Liver (tissue), 9 donors: ENCODE measurements around the gene GEMIN5. TPM values are rescaled to one million over a fixed set of nuclear protein-coding genes. Genes with fewer than 3 reads are reported as not detected.
"Not testable (repeated sequence)": the region's sequence is repeated elsewhere in the genome, so short reads cannot be mapped to it uniquely, and the experiment has no call there.

ENCODE experiments used
- DNase-seq: peaks from one replicate; pipeline ENCODE4 v3.0.0-alpha.2; 2017; ENCODE audit warnings: low spot score
- H3K27ac ChIP-seq, 2 donors: one replicate each; pipeline ENCODE4 v1.7.0; 2013; ENCODE audit warnings: inconsistent platforms in 2 of 2, low read length in 2 of 2, control low read depth in 1 of 2, low read depth in 1 of 2, mild to moderate bottlenecking in 1 of 2
- H3K27me3 ChIP-seq, 4 donors: one replicate each; pipeline versions ENCODE4 v1.6.1 to v1.7.0; 2013; ENCODE audit warnings: low read length in 3 of 4, inconsistent platforms in 1 of 4, mild to moderate bottlenecking in 1 of 4, moderate library complexity in 1 of 4; ENCODE audit not compliant: control insufficient read depth in 4 of 4, insufficient read depth in 4 of 4
- H3K36me3 ChIP-seq, 4 donors: one replicate each; pipeline versions ENCODE4 v1.6.1 to v1.7.0; 2013; ENCODE audit warnings: low read length in 3 of 4, mild to moderate bottlenecking in 3 of 4, low read depth in 1 of 4, moderate library complexity in 1 of 4; ENCODE audit not compliant: control insufficient read depth in 4 of 4, insufficient read depth in 3 of 4
- H3K4me1 ChIP-seq, 4 donors: one replicate each; pipeline versions ENCODE4 v1.6.1 to v1.7.0; 2013; ENCODE audit warnings: low read length in 3 of 4, mild to moderate bottlenecking in 3 of 4, moderate library complexity in 1 of 4; ENCODE audit not compliant: control insufficient read depth in 4 of 4, insufficient read depth in 4 of 4
- H3K4me3 ChIP-seq, 3 donors: one replicate each; pipeline versions ENCODE4 v1.6.1 to v1.7.0; 2013; ENCODE audit warnings: low read length in 3 of 3, control low read depth in 1 of 3, low read depth in 1 of 3, mild to moderate bottlenecking in 1 of 3
- H3K9ac ChIP-seq, 2 donors: one replicate each; pipeline ENCODE4 v1.7.0; 2013; ENCODE audit warnings: low read length in 2 of 2, mild to moderate bottlenecking in 2 of 2, moderate library complexity in 2 of 2, control low read depth in 1 of 2, low read depth in 1 of 2
- H3K9me3 ChIP-seq, 4 donors: one replicate each; pipeline versions ENCODE4 v1.6.1 to v1.7.0; 2013; ENCODE audit warnings: low read length in 3 of 4; ENCODE audit not compliant: control insufficient read depth in 4 of 4
- EGR1 ChIP-seq, 2 donors: IDR thresholded peaks; 2 replicates each; pipeline ENCODE4 v1.6.1; 2016 to 2018; ENCODE audit warnings: antibody characterized with exemption in 2 of 2, low read depth in 2 of 2
- FOXA2 ChIP-seq: IDR thresholded peaks from 2 replicates; pipeline ENCODE4 v1.6.1; 2016; ENCODE audit warnings: antibody characterized with exemption
- GABPA ChIP-seq, 2 donors: IDR thresholded peaks in 1 of 2; conservative IDR thresholded peaks in 1 of 2; 2 replicates each; pipeline ENCODE4 v1.6.1; 2016; ENCODE audit warnings: antibody characterized with exemption in 2 of 2, mild to moderate bottlenecking in 1 of 2, moderate library complexity in 1 of 2
- HNF4A ChIP-seq, 2 donors: conservative IDR thresholded peaks; 2 replicates each; pipeline ENCODE4 v1.6.1; 2016; ENCODE audit warnings: antibody characterized with exemption in 2 of 2, mild to moderate bottlenecking in 2 of 2
- HNF4G ChIP-seq: IDR thresholded peaks from 2 replicates; pipeline ENCODE4 v1.6.1; 2016; ENCODE audit warnings: antibody characterized with exemption
- JUND ChIP-seq, 2 donors: IDR thresholded peaks; 2 replicates each; pipeline ENCODE4 v1.6.1; 2016; ENCODE audit warnings: antibody characterized with exemption in 2 of 2
- NR2F2 ChIP-seq: IDR thresholded peaks from 2 replicates; pipeline ENCODE4 v1.6.1; 2016; ENCODE audit warnings: antibody characterized with exemption
- RAD21 ChIP-seq, 2 donors: IDR thresholded peaks; 2 replicates each; pipeline ENCODE4 v1.6.1; 2016; ENCODE audit warnings: antibody characterized with exemption in 2 of 2, mild to moderate bottlenecking in 2 of 2
- RXRA ChIP-seq, 2 donors: IDR thresholded peaks; 2 replicates each; pipeline ENCODE4 v1.6.1; 2017 to 2018; ENCODE audit warnings: antibody characterized with exemption in 2 of 2, mild to moderate bottlenecking in 1 of 2
- SP1 ChIP-seq: IDR thresholded peaks from 2 replicates; pipeline ENCODE4 v1.6.1; 2018; ENCODE audit warnings: antibody characterized with exemption, mild to moderate bottlenecking
- TAF1 ChIP-seq: conservative IDR thresholded peaks from 2 replicates; pipeline ENCODE4 v1.6.1; 2016; ENCODE audit warnings: antibody characterized with exemption, mild to moderate bottlenecking
- YY1 ChIP-seq: IDR thresholded peaks from 2 replicates; pipeline ENCODE4 v1.6.1; 2016; ENCODE audit warnings: antibody characterized with exemption, mild to moderate bottlenecking
- WGBS: extraction: QIAGEN DNeasy Blood & Tissue Kit; methylation state at CpG from one replicate; pipeline ENCODE4 v1.1.7; 2013; 5-methylcytosine and 5-hydroxymethylcytosine counted together
- polyA plus RNA-seq, 2 donors: library from polyadenylated mRNA; stranded (reverse) in 1 of 2; unstranded in 1 of 2; fragments of 200-250 nt in 1 of 2; fragments of >200 nt in 1 of 2; fragmentation: Nextera tagmentation in 1 of 2; extraction: Ambion mirVana in 1 of 2; gene quantifications; one replicate each; pipeline versions ENCODE4 v1.2.1 to v1.2.3, GENCODE V29; 2013 to 2015
- total RNA-seq, 2 donors: library from RNA; depleted of rRNA; stranded (reverse); fragments of >200 nt; gene quantifications; one replicate each; pipeline ENCODE4 v1.2.3, GENCODE V29; 2014
- TF ChIP-seq, protein P1 (sequence below): IDR thresholded peaks from 2 replicates; pipeline ENCODE4 v1.6.1; 2016; ENCODE audit warnings: antibody characterized with exemption
- TF ChIP-seq, protein P2 (sequence below): IDR thresholded peaks from 2 replicates; pipeline ENCODE4 v1.6.1; 2016; ENCODE audit warnings: antibody characterized with exemption, mild to moderate bottlenecking
- TF ChIP-seq, protein P3 (sequence below): IDR thresholded peaks from 2 replicates; pipeline ENCODE4 v1.6.1; 2016; ENCODE audit warnings: antibody characterized with exemption
- TF ChIP-seq, protein P4 (sequence below): IDR thresholded peaks from 2 replicates; pipeline ENCODE4 v1.6.1; 2016; ENCODE audit warnings: antibody characterized with exemption
- donor health status: healthy.
- donor health status: healthy.
- donor health status: healthy.
- donor health status: healthy.
- donor health status: healthy.

Gene GEMIN5
- total and polyA plus RNA-seq, 4 donors: 3.0 to 10.3 (median 6.2) TPM

DNA sequence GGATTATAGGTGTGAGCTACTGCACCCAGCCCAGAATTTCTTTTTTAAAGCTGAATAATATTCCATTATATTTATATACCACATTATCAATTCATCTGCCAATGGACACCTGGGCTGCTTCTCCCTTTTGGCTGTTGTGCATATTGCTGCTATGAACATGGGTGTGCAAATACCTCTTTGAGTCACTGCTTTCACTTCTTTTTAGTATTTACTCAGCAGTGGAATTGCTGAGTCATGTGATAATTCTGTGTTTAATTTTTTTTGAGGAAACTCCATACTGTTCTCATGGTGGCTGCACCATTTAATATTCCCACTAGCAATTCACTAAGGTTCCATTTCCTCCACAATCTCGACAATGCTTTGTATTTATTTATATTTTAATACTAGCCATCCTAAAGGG, 39.4 kb upstream of the GEMIN5 start:
- 92% methylated on average over 1 of the region's 1 CpG for WGBS
- DNase-seq: no peak
- Histone ChIP-seq H3K9ac (no peak overlapping the region), H3K4me1 (no peaks in the 10 kb centered on the region), H3K27me3 (no peaks in the 10 kb centered on the region), H3K9me3 (no peaks in the 10 kb centered on the region), H3K4me3 (no peak overlapping the region), H3K36me3 (no peaks in the 10 kb centered on the region), H3K27ac (no peak overlapping the region)
- TF ChIP-seq TAF1: no peak
- TF ChIP-seq SP1: no peak
- TF ChIP-seq RXRA (IDR thresholded peaks at IDR 0.05): no peak
- TF ChIP-seq JUND (IDR thresholded peaks at IDR 0.05): no peak
- no peak for TF ChIP-seq FOXA2
- TF ChIP-seq HNF4G: no peak
- TF ChIP-seq NR2F2: no peak
- TF ChIP-seq, protein P1, sequence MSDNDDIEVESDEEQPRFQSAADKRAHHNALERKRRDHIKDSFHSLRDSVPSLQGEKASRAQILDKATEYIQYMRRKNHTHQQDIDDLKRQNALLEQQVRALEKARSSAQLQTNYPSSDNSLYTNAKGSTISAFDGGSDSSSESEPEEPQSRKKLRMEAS: no peak
- no peak for TF ChIP-seq EGR1 (IDR thresholded peaks at IDR 0.05; ENCODE audit: low read depth in 2 of 2)
- TF ChIP-seq, protein P2, sequence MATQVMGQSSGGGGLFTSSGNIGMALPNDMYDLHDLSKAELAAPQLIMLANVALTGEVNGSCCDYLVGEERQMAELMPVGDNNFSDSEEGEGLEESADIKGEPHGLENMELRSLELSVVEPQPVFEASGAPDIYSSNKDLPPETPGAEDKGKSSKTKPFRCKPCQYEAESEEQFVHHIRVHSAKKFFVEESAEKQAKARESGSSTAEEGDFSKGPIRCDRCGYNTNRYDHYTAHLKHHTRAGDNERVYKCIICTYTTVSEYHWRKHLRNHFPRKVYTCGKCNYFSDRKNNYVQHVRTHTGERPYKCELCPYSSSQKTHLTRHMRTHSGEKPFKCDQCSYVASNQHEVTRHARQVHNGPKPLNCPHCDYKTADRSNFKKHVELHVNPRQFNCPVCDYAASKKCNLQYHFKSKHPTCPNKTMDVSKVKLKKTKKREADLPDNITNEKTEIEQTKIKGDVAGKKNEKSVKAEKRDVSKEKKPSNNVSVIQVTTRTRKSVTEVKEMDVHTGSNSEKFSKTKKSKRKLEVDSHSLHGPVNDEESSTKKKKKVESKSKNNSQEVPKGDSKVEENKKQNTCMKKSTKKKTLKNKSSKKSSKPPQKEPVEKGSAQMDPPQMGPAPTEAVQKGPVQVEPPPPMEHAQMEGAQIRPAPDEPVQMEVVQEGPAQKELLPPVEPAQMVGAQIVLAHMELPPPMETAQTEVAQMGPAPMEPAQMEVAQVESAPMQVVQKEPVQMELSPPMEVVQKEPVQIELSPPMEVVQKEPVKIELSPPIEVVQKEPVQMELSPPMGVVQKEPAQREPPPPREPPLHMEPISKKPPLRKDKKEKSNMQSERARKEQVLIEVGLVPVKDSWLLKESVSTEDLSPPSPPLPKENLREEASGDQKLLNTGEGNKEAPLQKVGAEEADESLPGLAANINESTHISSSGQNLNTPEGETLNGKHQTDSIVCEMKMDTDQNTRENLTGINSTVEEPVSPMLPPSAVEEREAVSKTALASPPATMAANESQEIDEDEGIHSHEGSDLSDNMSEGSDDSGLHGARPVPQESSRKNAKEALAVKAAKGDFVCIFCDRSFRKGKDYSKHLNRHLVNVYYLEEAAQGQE: no peak
- no peak for TF ChIP-seq YY1
- TF ChIP-seq, protein P3, sequence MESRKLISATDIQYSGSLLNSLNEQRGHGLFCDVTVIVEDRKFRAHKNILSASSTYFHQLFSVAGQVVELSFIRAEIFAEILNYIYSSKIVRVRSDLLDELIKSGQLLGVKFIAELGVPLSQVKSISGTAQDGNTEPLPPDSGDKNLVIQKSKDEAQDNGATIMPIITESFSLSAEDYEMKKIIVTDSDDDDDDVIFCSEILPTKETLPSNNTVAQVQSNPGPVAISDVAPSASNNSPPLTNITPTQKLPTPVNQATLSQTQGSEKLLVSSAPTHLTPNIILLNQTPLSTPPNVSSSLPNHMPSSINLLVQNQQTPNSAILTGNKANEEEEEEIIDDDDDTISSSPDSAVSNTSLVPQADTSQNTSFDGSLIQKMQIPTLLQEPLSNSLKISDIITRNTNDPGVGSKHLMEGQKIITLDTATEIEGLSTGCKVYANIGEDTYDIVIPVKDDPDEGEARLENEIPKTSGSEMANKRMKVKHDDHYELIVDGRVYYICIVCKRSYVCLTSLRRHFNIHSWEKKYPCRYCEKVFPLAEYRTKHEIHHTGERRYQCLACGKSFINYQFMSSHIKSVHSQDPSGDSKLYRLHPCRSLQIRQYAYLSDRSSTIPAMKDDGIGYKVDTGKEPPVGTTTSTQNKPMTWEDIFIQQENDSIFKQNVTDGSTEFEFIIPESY: no peak
- TF ChIP-seq, protein P4, sequence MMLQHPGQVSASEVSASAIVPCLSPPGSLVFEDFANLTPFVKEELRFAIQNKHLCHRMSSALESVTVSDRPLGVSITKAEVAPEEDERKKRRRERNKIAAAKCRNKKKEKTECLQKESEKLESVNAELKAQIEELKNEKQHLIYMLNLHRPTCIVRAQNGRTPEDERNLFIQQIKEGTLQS: no peak
- TF ChIP-seq RAD21 (IDR thresholded peaks at IDR 0.05): no peak
- TF ChIP-seq HNF4A (conservative IDR thresholded peaks at IDR 0.05): no peak
- TF ChIP-seq GABPA (IDR thresholded peaks at IDR 0.05 in 1 of 2, conservative IDR thresholded peaks at IDR 0.05 in 1 of 2): no peak

DNA sequence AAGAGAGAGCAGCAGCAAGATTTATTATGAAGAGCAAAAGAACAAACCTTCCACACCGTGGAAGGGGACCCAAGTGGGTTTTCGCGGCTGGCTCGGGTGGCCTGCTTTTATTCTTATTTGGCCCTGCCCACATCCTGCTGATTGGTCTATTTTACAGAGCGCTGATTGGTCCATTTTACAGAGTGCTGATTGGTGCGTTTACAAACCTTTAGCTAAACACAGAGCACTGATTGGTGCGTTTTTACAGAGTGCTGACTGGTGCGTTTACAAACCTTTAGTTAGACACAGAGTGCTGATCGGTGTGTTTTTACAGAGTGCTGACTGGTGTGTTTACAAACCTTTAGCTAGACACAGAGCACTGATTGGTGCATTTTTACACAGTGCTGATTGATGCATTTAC, 38.1 kb upstream of the GEMIN5 start:
- H3K27ac ChIP-seq, H3K4me1 ChIP-seq, H3K9ac ChIP-seq, H3K9me3 ChIP-seq, DNase-seq, H3K36me3 ChIP-seq, H3K4me3 ChIP-seq, H3K27me3 ChIP-seq: not testable (repeated sequence)
- WGBS: 95% methylated on average over 9 of the region's 9 CpGs
